Fibroblast of lung (primary cell): ENCODE results near the gene SEC14L2.

Experiments used
- CTCF ChIP-seq, 2 donors: IDR thresholded peaks in 1 of 2; conservative IDR thresholded peaks in 1 of 2; 1 replicate in 1 of 2; 2 replicates in 1 of 2; pipeline ENCODE4 v1.5.1; 2011 to 2012; ENCODE audit warnings: low read length in 2 of 2, control low read depth in 1 of 2, inconsistent platforms in 1 of 2, low read depth in 1 of 2, mild to moderate bottlenecking in 1 of 2
- EZH2 ChIP-seq: IDR thresholded peaks from 2 replicates; pipeline ENCODE4 v1.5.1; 2012; ENCODE audit warnings: low read length, control low read depth, mild to moderate bottlenecking; ENCODE audit errors: missing control alignments

- TF ChIP-seq CTCF (conservative IDR thresholded peaks at IDR 0.05 in 1 of 2, IDR thresholded peaks at IDR 0.05 in 1 of 2; ENCODE audit: low read depth in 1 of 2, low read length in 2 of 2) (no peak), EZH2 (no peak)
Measured at GRCh38 chr22:30414525-30415047, 17.8 kb downstream of the SEC14L2 start.
